HG03280 (cell line): ENCODE measurements around the gene SLC16A14.
"Not testable (repeated sequence)": the region's sequence is repeated elsewhere in the genome, so short reads cannot be mapped to it uniquely, and the experiment has no call there.

Experiments
- ATAC-seq: cut with Tn5 transposase; IDR thresholded peaks from one replicate; pipeline ENCODE4 v1.9.1; 2021; ENCODE audit warnings: mild to moderate bottlenecking, moderate library complexity; ENCODE audit not compliant: unreplicated experiment

Gene SLC16A14, protein sequence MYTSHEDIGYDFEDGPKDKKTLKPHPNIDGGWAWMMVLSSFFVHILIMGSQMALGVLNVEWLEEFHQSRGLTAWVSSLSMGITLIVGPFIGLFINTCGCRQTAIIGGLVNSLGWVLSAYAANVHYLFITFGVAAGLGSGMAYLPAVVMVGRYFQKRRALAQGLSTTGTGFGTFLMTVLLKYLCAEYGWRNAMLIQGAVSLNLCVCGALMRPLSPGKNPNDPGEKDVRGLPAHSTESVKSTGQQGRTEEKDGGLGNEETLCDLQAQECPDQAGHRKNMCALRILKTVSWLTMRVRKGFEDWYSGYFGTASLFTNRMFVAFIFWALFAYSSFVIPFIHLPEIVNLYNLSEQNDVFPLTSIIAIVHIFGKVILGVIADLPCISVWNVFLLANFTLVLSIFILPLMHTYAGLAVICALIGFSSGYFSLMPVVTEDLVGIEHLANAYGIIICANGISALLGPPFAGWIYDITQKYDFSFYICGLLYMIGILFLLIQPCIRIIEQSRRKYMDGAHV

DNA sequence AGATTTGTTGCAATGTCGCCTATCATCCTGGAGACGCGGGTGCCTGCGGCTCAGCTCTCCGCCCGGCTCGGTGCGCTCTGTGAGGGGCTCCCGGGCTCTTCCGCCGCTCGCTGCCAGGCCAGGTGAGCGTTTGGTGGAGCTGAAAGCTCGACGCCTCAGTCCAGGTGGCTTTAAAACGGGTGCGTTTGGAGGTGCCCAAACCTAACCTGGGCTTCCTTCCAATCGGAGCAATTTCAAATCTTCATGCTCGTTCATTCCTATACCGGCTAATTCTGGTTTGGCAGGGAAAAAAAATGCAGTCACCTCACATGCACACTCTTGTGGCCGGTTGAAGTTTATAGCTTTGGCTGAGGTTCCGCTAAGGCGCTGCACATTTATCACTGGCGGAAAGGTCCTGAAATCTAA is at the start of gene SLC16A14:
TSS of gene SLC16A14 (minus strand) at position 274 of the 405 bp plus-strand sequence. CDS start 9,572 bp downstream, outside the sequence.
- peak; percentile 29 for ATAC-seq

DNA sequence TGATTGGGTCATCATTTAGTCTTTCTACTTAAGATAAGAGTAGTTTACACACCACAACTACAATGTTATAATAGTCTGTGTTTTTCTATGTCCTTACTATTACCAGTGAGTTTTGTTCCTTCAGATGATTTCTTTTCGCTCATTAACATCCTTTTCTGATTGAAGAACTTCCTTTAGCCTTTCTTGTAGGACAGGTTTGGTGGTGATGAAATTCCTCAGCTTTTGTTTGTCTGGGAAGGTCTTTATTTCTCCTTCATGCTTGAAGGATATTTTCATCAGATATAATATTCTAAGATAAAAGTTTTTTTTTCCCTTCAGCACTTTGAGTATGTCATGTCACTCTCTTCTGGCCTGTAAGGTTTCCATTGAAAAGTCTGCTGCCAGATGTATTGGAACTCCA is 38.0 kb upstream of the SLC16A14 start:
- ATAC-seq: no peak

DNA sequence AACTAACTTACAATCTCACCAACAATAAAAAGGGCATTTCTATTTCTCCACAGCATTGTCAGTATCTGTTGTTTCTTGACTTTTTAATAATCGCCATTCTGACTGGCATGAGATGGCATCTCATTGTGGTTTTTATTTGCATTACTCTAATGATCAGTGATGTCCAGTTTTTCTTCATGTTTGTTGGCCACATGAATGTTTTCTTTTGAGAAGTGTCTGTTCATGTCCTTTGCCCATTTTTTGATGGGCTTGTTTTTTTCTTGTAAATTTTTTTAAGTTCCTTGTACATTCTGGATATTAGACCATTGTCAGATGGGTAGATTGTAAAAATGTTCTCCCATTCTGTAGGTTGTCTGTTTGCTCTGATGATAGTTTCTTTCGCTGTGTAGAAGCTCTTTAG is 33.2 kb upstream of the SLC16A14 start:
- ATAC-seq: not testable (repeated sequence)

DNA sequence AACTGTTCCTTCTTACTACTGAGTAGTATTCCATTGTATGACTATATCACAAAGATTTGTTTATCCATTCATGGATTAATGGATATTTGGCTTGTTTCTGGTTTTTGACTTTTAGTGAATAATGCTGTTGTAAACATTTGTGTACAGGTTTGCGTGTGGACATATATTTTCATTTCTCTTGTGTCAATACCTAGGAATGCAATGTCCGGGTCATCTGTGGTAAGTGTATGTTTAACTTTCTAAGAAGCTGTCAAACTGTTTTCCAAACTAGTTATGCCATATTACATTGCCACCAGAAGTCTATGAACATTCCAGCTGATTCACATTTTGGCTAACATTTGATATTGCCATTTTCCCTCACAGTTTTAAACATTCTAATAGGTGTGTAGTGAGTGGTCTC is 29.1 kb upstream of the SLC16A14 start:
- ATAC-seq: no peak

DNA sequence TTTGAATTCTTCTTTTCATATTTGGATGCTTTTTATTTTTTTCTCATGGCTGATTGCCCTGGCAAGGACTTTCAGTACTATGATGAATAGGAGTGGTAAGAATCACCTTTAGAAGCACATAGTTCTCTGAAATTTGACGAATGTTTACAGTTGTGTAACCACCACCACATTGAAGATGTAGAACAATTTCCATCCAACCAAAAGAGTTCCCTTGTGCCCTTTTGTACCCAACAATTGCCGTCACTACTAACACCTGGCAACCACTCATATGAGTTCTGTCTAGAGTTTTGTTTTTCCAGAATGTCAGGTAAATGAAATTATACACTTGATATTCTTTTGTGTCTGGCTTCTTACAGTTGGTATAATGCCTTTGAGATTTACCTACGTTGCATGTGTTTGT is 28.7 kb upstream of the SLC16A14 start:
- ATAC-seq: no peak

DNA sequence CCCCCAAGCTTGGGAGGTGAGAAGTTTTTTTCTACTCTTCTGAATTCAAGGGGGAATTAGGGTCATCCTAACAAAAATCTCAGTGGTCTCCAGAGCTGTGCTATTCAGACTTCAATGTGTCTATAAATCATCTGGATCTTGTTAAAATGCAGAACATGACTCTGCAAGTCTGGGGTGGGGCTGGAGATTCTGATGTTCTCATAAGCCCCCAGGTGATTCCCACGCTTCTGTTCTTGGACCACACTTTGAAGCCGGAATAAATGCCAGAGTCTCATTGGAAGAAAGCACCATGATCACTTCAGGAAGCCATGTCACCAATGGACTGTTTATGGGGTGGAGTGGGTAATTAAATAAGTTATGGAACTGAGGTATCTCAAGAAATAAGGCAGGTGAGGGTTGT is 22.2 kb upstream of the SLC16A14 start:
- ATAC-seq: no peak

DNA sequence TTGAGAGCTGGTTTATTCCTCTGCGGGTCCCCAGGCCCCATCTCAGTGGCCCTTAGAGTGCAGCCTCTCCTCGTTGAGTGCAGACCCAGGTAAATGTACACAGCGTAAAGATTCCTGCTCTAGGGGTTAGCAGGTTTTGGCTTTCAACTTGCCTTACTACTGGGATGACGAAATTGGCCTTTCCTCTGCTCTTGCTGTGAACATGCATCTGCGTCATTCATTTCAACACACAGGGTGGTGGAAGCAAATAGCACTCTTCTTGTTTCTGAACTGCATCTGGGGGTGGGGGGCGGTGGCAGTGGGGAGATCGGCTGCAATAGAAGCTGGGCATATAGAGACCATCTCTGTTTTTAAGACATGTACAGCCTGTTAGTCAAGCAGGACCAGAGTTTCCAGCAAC is 16.5 kb upstream of the SLC16A14 start:
- ATAC-seq: no peak

DNA sequence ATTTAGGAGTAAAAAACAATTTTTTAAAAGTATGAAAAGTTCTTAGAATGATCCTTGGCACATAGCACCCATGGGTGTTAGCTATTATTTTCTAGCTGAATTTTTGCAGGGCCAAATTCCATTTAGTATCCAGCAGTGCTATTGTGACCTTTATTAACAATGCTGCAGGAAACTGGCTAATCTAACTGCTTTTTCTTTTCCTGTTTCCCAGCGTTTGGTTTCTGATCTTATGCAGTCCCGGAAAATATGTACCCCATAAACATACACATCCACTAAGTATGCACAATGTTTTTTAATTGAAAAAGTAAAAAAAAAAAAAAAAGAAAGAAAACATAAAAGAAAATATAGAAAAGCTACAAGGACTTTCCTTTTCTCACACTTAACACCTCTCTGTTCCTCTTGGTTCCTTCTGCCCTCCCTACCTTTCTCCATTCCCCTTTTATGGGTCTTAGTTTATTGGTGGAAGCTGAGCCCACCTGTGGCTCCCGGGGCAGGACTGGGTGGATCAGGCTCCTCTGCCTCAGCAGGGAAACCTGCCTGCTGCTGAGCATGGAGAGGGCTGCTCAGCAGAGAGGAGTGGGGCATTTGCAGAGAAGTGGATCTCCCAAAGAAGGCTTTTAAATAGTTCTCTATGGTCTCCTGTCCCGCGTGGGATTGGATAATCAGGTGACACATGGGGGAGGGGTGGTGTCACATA is 9.3 kb upstream of the SLC16A14 start:
- ATAC-seq: no peak

DNA sequence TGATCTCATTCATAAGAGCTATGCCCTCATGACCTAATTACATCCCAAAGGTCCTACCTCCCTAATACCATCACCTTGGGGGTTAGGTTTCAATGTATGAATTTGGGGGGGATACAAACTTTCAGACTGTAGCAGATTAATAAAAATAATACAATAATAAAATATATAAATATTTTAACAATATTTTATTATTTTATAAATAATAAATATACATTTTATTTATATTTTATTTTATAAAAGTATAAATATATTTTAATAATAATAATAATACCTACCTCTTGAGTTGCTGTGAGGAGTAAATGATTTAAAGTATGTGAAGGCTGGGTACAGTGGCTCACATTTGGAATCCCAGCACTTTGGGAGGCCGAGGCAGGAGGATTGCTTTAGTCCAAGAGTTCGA is 8.1 kb upstream of the SLC16A14 start:
- ATAC-seq: no peak

DNA sequence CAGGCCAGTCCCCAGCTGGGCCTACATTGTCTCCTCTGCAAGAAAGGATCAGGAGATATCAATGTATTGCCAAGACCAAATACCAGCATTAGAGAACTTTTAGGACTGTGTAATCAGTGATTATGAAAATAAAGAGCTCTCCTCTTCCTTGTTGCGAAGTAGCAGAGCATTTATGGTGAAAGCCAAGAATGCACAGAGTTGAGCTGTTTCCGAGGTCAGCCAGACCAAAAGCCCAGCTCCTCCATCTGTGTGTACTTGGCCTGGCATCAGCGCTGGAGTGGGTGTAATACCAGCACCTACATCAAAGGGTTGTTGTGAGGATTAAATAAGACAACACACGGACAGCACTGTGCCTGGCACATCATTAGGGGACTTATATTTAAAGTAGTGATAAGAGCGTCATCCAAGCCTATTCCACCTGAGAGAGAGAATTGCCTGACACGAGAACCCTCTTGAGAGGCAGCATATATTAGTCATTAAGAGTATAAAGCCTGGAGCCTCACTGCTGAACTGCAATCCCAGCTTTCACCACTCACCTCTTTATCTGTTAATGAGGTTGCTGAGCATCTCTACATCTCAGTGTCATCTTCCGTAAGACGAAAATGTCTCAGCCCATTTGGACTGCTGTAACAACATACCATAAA is 7.4 kb upstream of the SLC16A14 start:
- ATAC-seq: no peak

DNA sequence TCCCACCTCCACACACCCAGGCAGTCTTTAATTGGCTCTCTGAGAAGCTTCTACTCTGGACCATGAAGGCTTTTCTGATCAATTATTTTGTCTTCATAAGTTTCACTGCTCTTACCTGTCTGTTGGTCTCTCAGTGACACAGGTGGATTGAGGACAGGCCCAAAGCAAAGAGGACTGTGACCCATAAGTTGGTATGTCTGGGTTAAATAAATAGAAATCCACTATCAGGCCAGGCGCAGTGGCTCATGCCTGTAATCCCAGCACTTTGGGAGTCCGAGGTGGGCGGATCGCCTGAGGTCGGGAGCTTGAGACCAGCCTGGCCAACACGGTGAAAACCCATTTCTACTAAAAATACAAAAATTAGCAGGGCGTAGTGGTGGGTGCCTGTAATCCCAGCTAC is 2.7 kb upstream of the SLC16A14 start:
- no peak for ATAC-seq

DNA sequence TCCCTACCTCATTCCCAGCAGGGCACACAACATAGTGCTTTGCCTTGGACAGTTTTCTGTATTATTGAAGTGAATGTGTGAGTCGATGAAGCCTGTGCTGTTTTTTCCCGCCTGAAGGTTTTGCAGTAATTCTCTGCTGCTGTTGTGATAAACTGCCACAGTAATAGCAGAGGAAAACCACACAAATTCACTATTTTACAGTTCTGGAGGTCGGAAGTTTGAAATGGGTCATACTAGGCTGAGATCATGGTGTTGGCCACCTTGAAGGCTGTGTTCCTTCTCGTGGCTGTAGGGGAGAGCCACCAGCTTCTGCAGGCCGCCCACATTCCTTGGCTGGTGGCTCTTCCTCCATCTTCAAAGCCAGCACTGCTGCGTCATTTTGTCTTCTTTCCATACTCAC is 678 bp upstream of the SLC16A14 start:
- ATAC-seq: no peak

DNA sequence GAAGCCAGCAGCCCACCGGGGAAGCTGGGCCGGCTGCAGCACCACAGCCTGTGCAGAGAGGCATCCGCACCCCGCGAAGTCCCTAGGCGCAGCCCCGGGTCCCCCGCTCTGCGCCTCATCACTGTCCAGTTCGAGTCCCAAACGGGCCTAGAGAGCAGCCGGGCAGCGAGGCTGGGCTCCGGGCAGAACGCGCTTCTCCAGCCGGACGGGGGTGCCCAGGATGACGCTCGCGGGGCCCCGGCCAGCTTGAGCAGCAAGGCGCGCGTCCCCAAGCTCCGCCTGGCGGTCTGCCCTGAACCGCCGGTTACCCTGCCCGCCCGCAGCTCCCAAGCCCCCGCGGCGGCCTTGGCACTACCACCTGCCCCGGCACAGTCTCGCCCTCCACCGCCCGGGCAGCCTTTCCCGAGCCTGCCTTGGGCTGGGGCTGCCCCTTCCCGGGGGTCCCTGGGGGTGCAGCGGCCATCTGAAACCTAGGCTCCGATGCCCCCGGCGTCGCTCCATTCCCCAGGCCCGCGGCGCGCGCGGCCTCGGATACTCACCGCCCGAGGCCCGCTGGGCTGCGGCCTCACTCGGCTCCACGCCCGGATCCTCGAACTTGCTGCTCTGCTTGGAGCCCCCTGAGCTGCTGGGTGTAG is 591 bp downstream of the SLC16A14 start:
- peak; percentile 39 for ATAC-seq

DNA sequence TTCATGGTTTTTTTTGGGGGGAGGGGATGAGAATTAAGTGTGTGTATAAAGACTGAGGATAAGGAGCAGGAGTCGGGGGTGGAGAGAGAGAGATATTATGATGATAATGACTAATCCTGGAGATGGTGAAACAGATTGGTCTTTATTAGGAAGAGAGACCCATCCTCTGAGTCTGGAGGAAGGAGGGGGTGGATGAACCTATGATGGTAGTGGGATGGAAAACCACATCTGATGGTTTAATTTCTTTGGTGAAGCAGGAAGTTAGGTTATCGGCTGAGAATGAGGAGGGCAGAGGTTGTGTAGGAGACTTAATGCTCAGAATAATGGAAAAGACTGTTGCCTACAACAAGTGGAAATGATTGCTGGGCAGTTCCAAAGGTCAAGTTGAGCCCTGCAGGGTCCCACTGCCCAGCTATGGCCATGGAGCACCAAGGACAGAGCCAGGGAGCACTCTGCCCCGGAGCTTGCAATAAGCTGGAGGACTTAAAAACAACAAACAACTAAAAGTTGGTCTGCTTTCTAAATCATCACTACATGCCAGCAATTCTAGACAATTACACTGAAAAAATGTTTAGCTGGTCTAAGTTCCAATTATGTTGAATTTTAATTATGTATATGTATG is 7.9 kb downstream of the SLC16A14 start:
- no peak for ATAC-seq

DNA sequence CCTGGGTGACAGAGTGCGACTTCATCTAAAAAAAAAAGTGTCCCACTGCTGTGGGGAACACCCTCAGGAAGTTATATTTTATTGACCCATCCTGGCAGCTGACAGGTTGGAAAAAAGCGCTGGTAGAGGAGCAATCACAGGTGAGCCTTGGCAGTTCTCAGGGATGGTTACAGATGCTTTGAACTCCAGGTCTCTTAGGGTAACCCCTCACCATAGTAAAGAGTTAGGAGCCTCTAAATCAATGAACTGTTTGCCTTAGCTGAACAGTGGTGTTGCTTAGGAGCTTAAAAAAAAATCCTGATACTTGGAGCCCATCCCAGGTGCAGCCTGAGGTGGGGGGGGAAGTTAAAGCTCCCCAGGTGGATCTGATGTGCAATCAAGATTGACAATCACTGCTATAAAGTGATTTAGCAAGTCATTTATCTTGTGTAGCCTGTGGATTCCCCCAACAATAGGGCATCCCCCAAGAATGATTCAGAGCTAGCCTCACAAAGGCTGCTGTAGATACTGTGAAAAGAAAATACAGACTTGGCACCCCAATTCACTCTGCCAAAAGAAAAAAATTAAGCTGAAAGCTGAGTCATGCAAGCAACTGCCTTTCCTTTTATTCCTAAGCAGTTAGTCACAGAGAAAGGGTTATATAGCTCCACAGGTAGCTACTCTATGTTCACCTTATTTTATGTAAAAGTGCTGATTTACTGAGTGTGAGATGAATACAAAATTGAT is 14.8 kb downstream of the SLC16A14 start:
- ATAC-seq: no peak

DNA sequence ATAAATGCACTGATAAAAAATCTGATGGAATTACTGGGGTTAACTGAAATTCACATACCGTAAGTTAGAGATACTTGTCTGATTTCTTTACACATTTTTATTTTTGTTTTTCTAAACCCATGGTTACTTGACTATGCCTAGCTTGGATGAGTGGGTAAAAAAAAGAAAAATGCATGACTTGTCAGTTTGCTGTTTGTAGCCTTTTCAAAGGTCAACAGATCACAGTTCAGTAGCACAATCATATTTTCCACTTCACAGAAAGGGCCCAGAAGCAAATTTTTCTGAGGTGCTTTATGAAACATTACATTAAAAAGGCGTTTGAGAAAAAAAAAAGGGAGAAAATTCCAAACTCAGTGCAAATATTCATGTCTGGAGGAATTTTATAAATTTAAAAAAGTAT is 16.4 kb downstream of the SLC16A14 start:
- ATAC-seq: no peak

DNA sequence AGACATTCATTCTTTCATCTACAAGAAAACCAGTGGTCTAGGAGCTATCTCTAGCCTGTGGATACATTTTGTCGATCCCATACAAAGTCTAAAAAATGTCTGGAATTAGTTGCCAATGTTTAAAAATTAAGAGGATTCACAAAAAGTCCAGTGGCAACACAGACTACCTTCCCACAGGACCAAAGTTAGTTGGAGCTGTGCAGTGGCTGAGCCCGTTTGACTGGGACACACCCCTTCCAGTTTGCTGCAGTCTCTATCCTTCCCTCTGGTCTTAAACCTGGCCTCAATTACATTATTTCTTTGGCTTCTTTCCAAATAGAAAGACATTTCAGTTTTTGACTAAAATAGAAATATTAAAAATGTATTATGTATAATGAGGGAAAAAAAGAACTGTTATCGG is 18.6 kb downstream of the SLC16A14 start:
- no peak for ATAC-seq

DNA sequence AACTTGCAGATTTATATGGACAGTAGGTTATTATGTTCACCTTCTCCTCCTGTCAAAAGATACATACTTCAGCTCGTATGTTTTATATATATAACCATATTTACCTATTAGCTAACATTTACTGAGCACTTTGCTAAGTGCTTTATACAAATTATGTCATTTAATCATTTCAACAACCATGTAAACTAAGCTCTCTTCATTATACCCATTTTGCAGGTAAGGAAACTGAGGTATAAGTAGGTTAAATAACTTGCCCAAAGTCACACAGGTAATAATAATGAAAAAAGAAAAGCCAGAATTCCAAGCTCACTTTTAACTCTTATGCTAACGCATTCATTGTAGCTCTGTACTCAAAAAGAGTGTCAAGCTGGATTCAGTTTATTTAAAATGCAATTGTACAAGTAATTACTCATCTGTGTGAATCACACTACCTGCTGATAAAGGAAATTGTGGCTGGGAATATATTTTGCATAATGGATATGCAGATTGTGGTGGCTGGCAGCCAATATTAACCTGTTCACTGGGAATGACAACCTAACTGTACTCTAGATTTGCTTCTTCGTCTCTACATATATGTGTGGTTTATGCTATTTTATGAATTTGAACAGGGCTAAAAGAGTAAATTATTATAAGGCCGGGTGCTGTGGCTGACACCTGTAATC is 20.6 kb downstream of the SLC16A14 start:
- no peak for ATAC-seq

DNA sequence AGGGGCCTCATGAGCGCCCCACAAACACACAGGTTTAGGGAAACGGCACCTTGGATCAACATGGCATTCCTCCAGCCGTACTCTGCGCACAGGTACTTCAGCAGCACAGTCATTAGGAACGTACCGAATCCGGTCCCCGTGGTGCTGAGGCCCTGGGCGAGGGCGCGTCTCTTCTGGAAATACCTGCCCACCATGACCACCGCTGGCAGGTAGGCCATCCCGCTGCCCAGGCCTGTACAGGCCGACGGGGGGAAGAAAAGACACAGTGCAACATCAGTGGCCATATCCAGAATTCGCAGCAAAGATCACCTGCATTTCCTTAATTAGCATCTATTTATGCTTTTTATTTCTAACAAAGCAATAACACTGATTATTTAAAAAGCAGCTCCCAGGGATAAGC is 22.2 kb downstream of the SLC16A14 start:
- ATAC-seq: no peak

DNA sequence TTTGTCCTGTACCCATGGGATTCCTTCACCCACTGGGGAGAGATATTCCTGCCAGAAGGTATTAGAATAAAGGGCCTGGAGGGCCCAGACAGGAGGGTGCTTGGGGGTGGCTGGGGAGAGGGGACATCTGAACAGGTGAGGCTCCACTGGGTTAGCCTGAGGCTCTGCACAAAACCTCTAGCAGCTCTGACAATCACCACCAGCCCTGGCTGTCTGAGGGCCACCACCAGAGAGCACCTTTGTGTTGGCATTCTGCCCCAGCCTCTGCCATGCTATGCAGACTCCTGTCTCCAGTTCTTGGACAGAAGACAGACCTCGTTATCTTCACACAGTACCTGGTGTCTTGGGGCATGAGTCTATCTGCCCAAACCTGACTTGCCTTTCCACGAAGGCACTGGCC is 25.3 kb downstream of the SLC16A14 start:
- no peak for ATAC-seq
